GM18951 (cell line): ENCODE measurements around the gene DPP6.
"Not testable (repeated sequence)": the region's sequence is repeated elsewhere in the genome, so short reads cannot be mapped to it uniquely, and the experiment has no call there.

Source experiments
- in situ Hi-C: fragments of 300-500 bp; cut with MboI; formaldehyde crosslinking; loops from one replicate; pipeline ENCODE4 v1.12.0; 2022; ENCODE audit warnings: low sequenced_read_pairs, mixed read lengths, inconsistent platforms; ENCODE audit not compliant: unreplicated experiment

DPP6 gene

DNA sequence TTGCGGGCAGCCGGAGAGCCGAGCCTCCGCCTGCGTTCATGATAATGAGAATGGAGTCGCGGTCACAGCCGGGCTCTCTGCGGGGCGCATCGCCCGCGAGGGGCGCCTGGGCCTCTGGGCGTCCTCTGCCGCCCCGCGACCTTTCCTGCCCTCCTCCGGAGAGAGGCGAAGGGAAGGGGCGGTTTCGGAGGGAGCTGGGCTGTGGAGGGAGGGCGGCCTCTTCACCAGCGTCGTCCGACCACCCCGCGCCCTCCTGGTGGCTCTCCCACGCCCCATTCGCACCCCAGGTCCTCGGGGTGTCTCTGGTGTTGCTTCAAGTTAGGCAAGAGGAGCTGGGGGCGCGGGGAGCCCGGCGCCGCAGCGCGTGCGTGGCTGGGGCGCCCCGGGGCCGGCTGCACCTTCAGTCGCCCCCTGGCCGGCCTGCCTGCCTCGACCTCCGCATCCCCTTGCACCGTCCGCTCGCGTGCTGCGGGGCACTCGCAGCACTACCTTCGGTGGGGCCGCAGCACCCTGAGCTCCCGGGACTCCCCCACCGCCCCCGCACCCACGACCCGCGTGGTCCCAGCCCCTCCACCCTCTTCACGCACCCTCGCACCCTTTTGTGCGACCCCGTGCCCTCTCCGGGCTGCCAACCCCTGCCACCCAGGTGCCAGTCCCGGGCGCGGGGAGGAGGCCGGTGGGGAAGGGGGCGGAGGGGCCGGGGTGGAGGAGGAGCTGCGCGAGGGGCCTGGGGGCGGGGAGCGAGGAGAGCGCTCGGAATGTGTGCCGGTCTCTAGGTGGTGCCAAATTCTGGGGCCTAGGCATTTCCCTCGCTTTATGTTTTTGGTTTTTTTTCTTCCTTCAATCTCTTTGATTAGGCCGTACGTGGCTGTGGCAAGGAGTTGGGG lies at the start of gene DPP6:
DPP6 (plus strand) TSS at position 756 of the 887 bp plus-strand sequence.
- in situ Hi-C loops, result not testable (repeated sequence)

DNA sequence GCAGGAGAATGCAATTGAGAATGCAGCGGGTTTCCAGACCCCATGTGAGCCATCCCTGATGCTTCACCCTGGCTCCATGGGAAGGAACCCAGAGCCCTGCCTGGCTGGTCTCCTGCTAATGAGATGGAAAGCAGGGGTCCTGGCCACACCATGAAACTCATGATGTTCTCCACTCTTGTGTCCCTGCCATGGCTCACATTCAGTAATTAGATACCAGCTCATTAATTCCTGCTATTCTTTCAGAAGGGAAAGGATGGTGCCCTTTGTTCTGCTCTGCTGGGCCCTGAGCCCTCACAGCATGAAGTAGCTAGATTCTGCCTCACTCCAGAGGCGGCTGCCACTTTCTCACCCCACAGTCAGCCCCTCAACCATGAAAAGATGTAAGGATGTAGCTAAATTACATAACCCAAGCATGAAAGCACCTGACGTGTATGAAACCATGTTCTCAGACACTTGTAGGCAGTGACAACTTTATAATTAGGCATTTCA lies 42.7 kb upstream of the DPP6 start:
- in situ Hi-C loops, result not testable (repeated sequence)

DNA sequence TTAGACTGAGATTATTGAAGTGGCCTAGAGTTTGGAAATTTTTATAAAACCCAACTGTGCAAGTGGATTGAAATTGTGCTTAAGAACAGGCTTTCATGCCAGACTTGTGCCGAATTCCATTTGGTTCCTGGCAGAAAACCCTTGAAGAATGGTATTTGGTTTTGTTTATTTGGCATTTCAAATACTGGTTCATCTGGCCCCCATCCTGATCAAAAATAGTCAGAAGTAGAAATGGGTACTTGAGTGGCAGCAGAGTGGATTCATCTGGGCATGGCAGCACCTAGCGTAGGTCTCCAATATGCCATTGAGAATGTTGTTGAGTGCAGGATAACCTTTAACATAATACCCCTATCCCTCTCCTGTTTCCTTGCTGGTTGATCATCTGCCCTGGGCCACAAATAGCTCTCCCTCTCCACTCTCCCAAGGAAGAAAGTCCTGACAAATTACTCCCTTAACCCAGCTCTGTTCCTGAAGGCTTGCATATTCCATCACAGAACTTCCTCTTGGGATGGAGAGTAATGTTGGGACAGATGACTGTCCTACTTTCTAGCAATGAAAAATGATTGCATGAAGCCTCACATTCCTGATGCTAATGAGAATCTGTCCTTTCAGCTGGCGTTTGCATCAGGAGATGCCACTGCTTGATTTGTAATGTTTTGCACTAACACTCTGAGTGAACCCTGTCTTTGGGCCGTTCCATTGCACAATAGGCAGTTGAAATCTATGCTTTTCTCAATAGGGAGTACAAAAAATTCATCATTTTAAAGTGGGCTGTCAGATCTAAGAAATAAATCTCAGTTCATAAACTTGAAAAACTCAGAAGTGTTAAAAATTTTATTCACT lies 41.3 kb upstream of the DPP6 start:
- in situ Hi-C loops, result not testable (repeated sequence)

GRCh38 chr7:154012800-154013199 lies 39.4 kb upstream of the DPP6 start:
- in situ Hi-C loops, result not testable (repeated sequence)

DNA sequence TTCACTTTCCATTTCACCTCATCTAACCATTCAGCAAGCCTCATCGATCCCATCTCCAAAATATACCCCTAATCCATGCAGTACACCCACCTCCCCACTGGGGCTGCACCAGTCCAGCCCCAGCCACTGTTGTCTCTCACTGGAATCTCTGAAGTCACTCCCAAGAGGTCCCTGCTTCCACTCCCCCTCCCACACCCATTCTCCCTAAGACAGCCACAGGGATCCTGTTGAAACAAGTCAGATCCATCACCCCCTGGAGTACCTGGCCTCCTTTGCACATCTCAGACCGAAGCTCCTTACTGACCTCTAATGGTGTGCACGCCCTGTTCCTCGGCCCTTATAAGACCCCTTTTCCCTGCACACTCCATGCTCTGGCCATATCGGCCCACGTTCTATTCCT lies 36.6 kb upstream of the DPP6 start:
- in situ Hi-C loops, result not testable (repeated sequence)

DNA sequence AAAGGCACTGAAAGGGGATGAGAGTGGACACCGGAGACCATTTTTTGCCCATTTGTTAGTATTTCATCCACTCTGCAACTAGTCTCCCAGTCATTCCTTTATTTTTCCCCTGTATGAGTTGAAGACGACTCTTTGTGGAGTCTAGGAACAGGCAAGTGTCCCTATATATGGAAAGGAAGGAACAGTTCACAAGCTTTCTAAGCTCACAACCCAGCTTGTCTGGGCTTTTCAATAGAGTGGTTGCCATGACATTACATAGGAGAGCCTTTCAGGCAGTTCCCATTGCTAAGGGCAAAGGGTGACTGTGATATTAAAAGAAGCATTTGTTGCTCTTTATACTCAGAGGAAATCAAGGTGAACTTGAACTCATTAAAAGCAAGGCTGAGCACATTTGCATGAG lies 33.8 kb upstream of the DPP6 start:
- in situ Hi-C loops, result not testable (repeated sequence)

DNA sequence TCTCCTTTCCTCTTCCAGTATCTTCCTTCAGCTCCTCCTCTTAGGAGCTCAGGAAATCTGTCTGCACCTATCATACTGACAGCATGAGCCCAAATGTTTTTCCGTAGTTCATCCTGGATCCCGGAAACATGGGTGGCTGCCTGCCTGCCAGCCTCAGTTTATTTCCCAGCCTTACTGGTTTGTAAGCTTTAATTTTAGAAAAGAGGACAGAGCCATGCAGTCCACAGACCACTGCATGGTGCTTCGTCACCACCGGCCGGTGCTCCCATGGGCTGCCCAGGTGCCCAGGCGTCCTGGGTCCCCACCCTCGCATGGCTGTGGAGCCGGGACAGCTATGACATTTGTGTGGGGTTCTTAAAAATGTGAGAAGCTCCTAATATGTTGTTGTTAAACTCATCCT lies 24.4 kb upstream of the DPP6 start:
- in situ Hi-C loops, result not testable (repeated sequence)

DNA sequence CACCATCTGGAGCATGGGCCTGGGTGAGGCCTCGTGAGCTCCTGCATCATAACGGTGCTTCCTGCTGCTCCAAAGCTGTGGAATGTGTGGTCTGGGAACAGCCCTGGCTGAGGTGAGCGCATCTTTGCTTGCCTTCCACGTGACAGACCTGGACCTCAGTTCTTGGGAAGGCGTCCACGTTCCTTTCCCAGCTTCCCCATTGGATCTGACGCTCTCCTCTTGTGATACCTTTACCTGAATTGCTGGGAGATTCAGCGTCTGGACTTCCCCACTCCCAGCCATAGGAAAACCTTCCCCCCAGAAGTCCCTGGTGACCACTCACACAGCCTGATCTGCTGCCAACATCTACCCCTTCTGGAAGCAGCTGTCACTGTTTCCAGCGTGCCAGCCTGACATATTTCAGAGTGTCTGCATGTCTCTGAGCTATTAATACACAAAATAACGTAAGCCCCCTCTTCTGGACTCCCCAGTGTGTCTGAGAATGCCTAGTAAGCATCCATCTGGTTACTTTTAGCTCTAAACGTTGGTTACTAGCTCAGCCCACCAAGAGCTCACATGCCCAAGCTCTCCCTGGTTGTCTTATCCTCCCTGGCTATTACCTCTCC lies 21.6 kb upstream of the DPP6 start:
- in situ Hi-C loops, result not testable (repeated sequence)

DNA sequence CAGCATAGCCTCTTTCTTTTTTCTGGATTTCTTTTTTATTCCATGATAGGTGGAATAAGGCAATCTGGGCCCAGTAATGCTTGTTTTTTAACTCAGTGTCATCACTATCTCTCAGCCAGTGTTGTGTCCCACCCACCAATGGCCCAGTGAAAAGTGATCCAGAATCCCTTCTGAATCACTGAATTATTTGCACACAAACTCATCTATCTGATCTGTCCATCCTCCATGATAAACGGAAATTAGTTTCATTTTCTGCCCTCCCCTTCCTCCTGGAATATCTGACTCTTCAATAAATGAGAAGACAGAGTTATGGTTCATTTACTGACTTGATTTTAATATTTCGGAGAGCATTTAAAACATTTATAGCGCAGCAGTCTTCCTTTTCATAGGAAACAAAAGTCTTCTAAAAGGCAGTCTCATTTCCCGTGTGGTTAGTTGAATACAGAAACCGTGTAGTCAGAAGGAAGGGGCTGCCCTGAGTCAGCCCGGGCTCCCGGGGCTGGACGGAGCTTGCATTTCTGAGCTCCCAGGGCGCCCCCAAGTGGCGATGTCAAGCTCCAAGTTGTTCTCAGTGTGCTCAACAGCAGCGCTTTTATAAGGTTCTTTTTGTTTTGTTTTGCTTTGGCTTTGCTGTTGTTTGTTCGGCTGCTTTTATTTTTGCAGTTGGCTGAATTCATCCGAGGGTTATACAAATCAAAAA lies 12.6 kb upstream of the DPP6 start:
- in situ Hi-C loops, result not testable (repeated sequence)

- in situ Hi-C loops, result not testable (repeated sequence)
Measured at GRCh38 chr7:154050394-154050793, 1.8 kb upstream of the DPP6 start.

- in situ Hi-C loops, result not testable (repeated sequence)
Measured at GRCh38 chr7:154051006-154051642, 1.1 kb upstream of the DPP6 start.

- in situ Hi-C loops, result not testable (repeated sequence)
Measured at GRCh38 chr7:154052530-154053252, 493 bp downstream of the DPP6 start.

- in situ Hi-C loops, result not testable (repeated sequence)
Measured at GRCh38 chr7:154053466-154054312, 1.5 kb downstream of the DPP6 start.

DNA sequence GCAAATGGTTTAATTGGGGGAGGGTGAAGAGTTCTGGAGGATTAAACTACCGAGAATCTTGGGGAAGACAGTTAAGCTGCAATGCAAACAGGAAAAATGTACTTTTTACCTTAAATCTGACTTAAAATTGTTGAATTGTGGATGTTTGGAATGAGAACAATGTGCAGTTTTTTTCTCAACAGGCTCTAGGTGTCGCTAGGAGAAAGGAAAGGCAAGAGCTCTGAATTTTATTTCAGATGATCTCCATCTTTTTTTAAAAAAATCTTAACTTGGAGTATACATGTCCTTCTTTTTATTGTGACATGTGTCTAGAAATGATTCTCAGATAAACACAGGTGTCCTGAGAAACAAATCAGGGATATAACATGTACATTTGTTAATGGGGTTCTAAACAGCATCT lies 2.5 kb downstream of the DPP6 start:
- in situ Hi-C loops, result not testable (repeated sequence)

DNA sequence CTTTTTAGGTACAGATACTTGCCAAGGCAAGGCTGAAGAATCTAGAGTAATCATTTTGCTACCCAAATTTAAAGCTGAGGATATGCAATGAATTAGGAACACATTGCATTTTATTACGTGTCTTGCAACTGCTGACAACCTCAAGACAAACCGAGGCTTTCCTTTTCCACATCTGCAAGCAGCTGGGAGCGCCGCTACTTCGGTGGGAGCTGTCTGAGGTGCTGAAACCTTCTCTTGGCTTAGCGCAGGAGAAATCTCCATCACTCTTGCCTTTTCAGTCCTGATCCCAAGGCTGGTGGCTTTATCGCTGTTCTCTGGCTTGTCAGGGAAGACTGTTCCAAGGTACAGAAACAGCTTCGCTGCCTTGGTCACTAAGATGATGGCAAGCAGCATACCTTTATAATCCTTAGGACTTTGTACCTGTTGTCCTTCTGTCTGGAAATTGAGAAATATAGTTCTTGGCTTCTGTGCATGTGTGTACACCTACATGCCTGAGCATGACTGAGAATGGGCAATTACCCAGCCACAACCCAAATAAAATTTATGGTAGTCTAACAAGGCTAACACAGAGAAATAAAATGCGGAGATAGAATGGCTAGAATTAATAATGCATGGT lies 3.4 kb downstream of the DPP6 start:
- in situ Hi-C loops, result not testable (repeated sequence)

DNA sequence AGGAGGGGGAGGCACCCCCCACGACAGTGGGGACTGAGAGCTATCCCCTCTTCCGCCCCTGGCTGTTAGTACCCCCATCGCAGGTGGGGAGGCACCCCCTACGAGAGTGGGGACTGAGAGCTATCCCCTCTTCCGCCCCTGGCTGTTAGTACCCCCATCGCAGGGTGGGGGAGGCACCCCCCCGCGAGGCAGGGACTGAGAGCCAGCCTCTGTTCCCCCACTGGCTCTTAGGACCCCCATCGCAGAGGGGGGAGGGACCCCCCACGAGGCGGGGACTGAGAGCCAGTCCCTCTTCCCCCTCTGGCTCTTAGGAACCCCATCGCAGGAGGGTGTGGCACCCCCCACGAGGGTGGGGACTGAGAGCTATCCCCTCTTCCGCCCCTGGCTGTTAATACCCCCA lies 6.6 kb downstream of the DPP6 start:
- in situ Hi-C loops, result not testable (repeated sequence)

DNA sequence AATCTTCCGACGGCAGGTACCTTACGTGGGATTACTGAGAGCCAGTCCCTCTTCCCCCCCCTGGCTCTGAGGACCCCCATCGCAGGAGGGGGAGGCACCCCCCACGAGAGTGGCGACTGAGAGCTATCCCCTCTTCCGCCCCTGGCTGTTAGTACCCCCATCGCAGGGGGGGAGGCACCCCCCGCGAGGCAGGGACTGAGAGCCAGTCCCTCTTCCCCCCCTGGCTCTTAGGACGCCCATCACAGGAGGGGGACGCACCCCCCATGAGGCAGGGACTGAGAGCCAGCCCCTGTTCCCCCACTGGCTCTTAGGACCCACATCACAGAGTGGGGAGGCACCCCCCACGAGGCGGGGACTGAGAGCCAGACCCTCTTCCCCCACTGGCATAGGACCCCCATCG lies 8.4 kb downstream of the DPP6 start:
- in situ Hi-C loops, result not testable (repeated sequence)
